Activated naive CD8-positive, alpha-beta T cell treated with anti-CD3 and anti-CD28 coated beads for 36 hours (primary cell): ENCODE measurements around the gene USP16. TPM values are rescaled to one million over a fixed set of nuclear protein-coding genes. Genes with fewer than 3 reads are reported as not detected.
"Not testable (repeated sequence)": the region's sequence is repeated elsewhere in the genome, so short reads cannot be mapped to it uniquely, and the experiment has no call there.

Experiments
- DNase-seq: peaks from one replicate; pipeline ENCODE4 v3.0.0; 2021
- H3K27ac Mint-ChIP-seq: one replicate; pipeline ENCODE4 v1.8.0; 2022; ENCODE audit warnings: mild to moderate bottlenecking, moderate library complexity, mixed read lengths
- H3K27me3 Mint-ChIP-seq: one replicate; pipeline ENCODE4 v1.8.0; 2022; ENCODE audit warnings: mild to moderate bottlenecking, mixed read lengths
- H3K36me3 Mint-ChIP-seq: one replicate; pipeline ENCODE4 v1.8.0; 2021; ENCODE audit warnings: mild to moderate bottlenecking, mixed read lengths
- H3K4me1 Mint-ChIP-seq: one replicate; pipeline ENCODE4 v1.8.0; 2021; ENCODE audit warnings: mixed read lengths
- H3K4me3 Mint-ChIP-seq: one replicate; pipeline ENCODE4 v1.8.0; 2022; ENCODE audit warnings: mild to moderate bottlenecking, moderate library complexity, mixed read lengths
- H3K9me3 Mint-ChIP-seq: one replicate; pipeline ENCODE4 v1.8.0; 2022; ENCODE audit warnings: mixed read lengths
- total RNA-seq, 2 experiments: library from RNA; stranded (reverse); gene quantifications; one replicate each; pipeline ENCODE4 v1.2.3, GENCODE V29; 2021

The USP16 gene
- total RNA-seq, 2 experiments from 2014 or later, result 59.0 to 61.6 TPM

- Mint-ChIP-seq H3K36me3 (peaks cover 50% of the 10 kb centered on the region), H3K4me3 (no peak overlapping the region), H3K27ac (peak overlapping the region; percentile 13), H3K9me3 (no peaks in the 10 kb centered on the region), H3K4me1 (peaks cover 29% of the 10 kb centered on the region), H3K27me3 (no peaks in the 10 kb centered on the region)
- DNase-seq, result no peak
Observed at GRCh38 chr21:29064850-29065481, 40.5 kb downstream of the USP16 start.

DNA sequence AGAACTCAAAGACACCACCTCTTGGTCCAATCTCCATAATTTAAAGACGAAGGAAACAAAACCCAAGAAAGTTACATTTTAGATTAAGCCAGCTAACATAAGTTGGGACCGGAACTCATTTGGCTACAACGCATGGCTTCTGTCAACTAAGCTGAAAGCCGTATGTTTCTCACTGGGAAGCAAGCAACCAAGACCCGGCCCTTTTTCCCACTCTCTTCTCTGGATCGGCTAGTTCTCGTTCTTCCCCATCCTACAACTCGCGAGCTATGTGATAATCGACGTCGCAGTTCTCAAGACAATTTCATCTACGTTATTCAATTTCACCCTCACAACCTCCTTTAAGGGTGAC is 48.4 kb downstream of the USP16 start:
- Mint-ChIP-seq H3K27ac (peak overlapping the region; percentile 99), H3K4me1 (peaks cover 40% of the 10 kb centered on the region), H3K9me3 (peaks cover 3% of the 10 kb centered on the region), H3K4me3 (peak overlapping the region; percentile 99), H3K36me3 (peaks cover 28% of the 10 kb centered on the region), H3K27me3 (no peaks in the 10 kb centered on the region)
- DNase-seq, result no peak

DNA sequence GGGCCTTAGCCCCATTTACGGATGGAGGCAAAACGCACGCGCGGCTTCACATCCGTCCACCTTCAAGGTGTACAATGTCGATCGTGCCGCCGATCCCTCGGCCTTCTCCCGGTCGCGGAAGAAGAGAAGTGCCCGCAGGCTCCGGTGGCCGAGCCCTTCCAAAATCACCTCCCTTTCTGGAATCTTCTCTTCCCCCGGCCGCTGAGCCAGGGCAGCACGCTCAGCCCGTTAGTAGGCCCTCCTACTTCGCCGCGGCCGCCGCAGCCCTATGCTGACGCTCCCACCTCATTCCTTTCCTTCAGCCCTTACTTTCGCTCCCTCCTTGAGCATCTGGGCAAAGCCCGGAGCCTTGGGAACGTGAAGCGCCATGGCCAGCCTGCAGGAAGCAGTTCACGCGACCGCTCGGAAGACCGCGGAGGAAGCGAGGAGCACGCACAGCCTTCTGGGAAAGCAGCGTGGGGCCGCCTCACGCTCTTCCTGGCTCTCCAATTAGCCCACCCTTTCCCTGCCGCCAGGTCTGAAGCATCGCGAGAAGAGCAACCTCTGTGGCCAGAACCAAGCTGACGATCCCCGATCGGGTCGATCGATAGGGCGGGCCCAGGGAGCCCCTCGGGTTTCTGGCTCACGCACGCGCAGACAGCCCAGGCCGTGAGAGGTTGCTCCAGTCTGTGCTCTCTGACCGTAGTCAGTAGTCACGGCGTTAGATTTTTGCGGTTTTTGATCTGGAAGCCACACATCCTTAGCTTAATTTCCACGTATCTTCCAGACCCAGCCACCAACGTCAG is 48.9 kb downstream of the USP16 start, which contains the start of gene CCT8:
CCT8 (minus strand) TSS at position 427 of the 785 bp plus-strand sequence; CDS start at position 369, 58 bp downstream.
- H3K36me3 Mint-ChIP-seq, result peaks cover 27% of the 10 kb centered on the region
- H3K27me3 Mint-ChIP-seq, result no peaks in the 10 kb centered on the region
- H3K27ac Mint-ChIP-seq, result peak within 1 kb of the TSS; percentile 99
- peaks cover 3% of the 10 kb centered on the region for H3K9me3 Mint-ChIP-seq
- peak; percentile 99 for DNase-seq
- peaks cover 43% of the 10 kb centered on the region for H3K4me1 Mint-ChIP-seq
- H3K4me3 Mint-ChIP-seq, result peak within 1 kb of the TSS; percentile 99

- peak overlapping the region; percentile 99 for H3K4me3 Mint-ChIP-seq
- peaks cover 32% of the 10 kb centered on the region for H3K36me3 Mint-ChIP-seq
- peak overlapping the region; percentile 99 for H3K27ac Mint-ChIP-seq
- H3K9me3 Mint-ChIP-seq, result peaks cover 3% of the 10 kb centered on the region
- peaks cover 49% of the 10 kb centered on the region for H3K4me1 Mint-ChIP-seq
- DNase-seq, result no peak
- no peaks in the 10 kb centered on the region for H3K27me3 Mint-ChIP-seq
Observed at GRCh38 chr21:29074007-29074376, 49.5 kb downstream of the USP16 start.

- peaks cover 32% of the 10 kb centered on the region for H3K36me3 Mint-ChIP-seq
- peak overlapping the region; percentile 78 for H3K27ac Mint-ChIP-seq
- peaks cover 54% of the 10 kb centered on the region for H3K4me1 Mint-ChIP-seq
- no peak for DNase-seq
- no peak overlapping the region for H3K4me3 Mint-ChIP-seq
- peaks cover 3% of the 10 kb centered on the region for H3K9me3 Mint-ChIP-seq
- H3K27me3 Mint-ChIP-seq, result no peaks in the 10 kb centered on the region
Observed at GRCh38 chr21:29074783-29075182, 50.3 kb downstream of the USP16 start.

GRCh38 chr21:29075706-29076466 is 51.4 kb downstream of the USP16 start:
- Mint-ChIP-seq H3K4me1 (peaks cover 59% of the 10 kb centered on the region), H3K27me3 (no peaks in the 10 kb centered on the region), H3K9me3 (peaks cover 3% of the 10 kb centered on the region), H3K4me3 (peak overlapping the region; percentile 90), H3K27ac (peak overlapping the region; percentile 95), H3K36me3 (peaks cover 36% of the 10 kb centered on the region)
- DNase-seq, result no peak

DNA sequence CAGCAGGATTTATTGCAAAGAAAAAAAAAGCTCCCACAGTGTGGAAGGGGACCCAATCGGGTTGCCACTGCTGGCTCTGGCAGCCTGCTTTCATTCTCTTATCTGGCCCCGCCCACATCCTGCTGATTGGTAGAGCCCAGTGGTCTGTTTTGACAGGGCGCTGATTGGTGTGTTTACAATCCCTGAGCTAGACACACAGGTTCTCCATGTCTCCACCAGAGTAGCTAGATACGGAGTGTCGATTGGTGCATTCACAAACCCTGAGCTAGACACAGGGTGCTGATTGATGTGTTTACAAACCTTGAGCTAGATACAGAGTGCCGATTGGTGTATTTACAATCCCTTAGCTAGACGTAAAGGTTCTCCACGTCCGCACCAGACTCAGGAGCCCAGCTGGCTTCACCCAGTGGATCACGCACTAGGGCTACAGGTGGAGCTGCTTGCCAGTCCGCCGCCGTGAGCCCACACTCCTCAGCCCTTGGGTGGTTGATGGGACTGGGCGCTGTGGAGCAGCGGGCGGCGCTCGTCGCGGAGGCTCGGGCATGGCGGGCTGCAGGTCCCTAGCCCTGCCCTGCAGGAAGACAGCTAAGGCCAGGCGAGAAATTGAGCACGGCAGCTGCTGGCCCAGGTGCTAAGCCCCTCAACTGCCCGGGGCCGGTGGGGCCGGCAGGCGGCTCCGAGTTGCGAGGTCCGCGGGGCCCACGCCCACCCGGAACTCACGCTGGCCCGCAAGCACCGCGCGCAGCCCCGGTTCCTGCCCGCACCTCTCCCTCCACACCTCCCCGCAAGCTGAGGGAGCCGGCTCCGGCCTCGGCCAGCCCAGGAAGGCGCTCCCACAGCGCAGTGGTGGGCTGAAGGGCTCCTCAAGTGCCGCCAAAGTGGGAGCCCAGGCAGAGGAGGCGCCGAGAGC is 52.5 kb downstream of the USP16 start:
- not testable (repeated sequence) for H3K9me3 Mint-ChIP-seq, H3K27me3 Mint-ChIP-seq
- H3K4me3 Mint-ChIP-seq, result peak overlapping the region; percentile 90
- peak overlapping the region; percentile 96 for H3K27ac Mint-ChIP-seq
- H3K36me3 Mint-ChIP-seq, result peaks cover 29% of the 10 kb centered on the region
- DNase-seq, result peak; percentile 83
- H3K4me1 Mint-ChIP-seq, result peaks cover 54% of the 10 kb centered on the region

- Mint-ChIP-seq H3K9me3 (peaks cover 3% of the 10 kb centered on the region), H3K4me3 (peak overlapping the region; percentile 90), H3K36me3 (peaks cover 22% of the 10 kb centered on the region), H3K27me3 (no peaks in the 10 kb centered on the region), H3K4me1 (peaks cover 54% of the 10 kb centered on the region), H3K27ac (peak overlapping the region; percentile 96)
- peak; percentile 37 for DNase-seq
Observed at GRCh38 chr21:29077651-29078090, 53.2 kb downstream of the USP16 start.

DNA sequence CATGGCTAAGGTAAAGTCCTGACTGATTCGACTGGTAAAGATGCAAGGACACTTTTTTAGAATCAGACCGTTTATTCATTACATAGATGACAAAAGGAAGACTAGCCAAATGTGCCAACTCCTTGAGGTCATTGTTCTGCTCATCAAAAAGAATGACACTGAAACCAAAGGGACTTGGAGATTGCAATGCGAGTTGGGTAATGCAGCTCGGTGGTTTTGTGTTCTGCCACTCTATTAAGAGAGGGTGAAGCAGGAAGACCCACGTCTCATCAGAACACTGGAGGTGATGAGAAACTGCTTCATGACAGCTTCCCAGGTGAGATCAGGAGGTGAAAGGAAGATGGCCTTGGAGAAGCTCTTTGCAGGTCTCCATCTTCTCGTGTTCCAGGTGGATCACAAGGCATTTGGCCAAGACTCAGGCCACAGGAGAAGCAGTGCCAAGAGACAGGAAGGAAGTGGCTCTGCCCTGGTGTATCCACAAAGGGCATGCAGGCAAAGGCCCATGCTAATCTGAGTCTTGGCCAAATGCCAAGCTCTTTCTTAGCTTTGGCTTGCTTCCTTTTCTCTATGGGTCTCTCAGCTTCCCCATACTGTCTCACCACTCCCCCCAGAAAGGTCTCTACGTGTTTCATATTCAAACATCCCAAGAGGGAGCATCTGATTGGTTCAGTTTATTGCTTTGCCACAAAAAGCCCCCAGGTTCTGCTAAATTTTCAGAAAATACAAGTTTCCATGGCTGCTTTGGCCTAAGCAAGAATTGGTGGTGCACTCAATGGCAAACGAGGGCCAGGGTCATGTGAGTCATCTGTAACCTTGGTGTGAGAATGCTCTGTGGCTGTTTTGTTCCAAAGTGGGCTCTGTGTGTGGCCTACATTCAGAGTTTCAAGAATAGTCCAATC is 54.6 kb downstream of the USP16 start:
- H3K9me3 Mint-ChIP-seq, result peaks cover 3% of the 10 kb centered on the region
- H3K4me3 Mint-ChIP-seq, result peak overlapping the region; percentile 90
- H3K27ac Mint-ChIP-seq, result peak overlapping the region; percentile 96
- H3K36me3 Mint-ChIP-seq, result peaks cover 14% of the 10 kb centered on the region
- peak; percentile 71 for DNase-seq
- no peaks in the 10 kb centered on the region for H3K27me3 Mint-ChIP-seq
- peaks cover 59% of the 10 kb centered on the region for H3K4me1 Mint-ChIP-seq

GRCh38 chr21:29080454-29080941 is 56.0 kb downstream of the USP16 start:
- peak overlapping the region; percentile 90 for H3K4me3 Mint-ChIP-seq
- peaks cover 54% of the 10 kb centered on the region for H3K4me1 Mint-ChIP-seq
- no peaks in the 10 kb centered on the region for H3K27me3 Mint-ChIP-seq
- peaks cover 3% of the 10 kb centered on the region for H3K9me3 Mint-ChIP-seq
- DNase-seq, result no peak
- peaks cover 14% of the 10 kb centered on the region for H3K36me3 Mint-ChIP-seq
- H3K27ac Mint-ChIP-seq, result peak overlapping the region; percentile 96

DNA sequence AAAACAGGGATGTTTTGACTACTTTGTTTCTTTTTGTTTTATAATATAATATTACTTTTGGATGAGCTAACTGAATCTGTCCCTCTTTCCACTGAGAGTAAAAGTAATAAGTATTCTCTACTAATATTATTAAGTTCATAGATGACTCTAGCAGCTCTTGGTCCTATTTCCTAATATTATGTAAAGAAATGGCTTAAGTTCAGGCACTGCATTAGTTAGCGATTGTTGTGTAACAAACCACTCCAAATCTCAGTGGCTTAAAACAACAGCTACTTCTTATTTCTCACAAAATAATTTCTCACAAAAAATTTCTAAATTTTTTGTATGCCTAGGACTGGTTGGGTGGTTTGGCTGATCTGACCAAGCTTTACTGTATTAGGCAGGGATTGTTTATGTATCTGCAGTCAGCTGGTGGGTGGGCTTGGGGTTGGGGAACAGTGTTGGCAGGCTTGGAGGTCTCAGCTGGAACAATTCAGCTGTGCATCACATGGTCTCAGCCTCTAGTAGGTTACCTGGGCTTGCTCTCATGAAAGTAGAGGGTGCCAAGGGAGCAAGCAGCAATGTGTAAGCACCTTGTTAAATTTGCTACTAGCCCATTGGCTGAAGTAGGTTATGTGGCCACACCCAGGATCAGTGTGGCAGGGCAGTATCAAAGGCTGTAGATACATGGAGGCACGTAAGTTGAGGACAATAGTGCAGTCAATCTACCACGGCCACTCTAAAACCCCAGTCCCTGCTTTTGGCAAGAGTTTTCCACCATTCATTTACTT is 57.8 kb downstream of the USP16 start:
- no peak overlapping the region for H3K4me3 Mint-ChIP-seq
- H3K9me3 Mint-ChIP-seq, result no peaks in the 10 kb centered on the region
- peaks cover 15% of the 10 kb centered on the region for H3K36me3 Mint-ChIP-seq
- no peaks in the 10 kb centered on the region for H3K27me3 Mint-ChIP-seq
- peaks cover 42% of the 10 kb centered on the region for H3K4me1 Mint-ChIP-seq
- no peak for DNase-seq
- no peak overlapping the region for H3K27ac Mint-ChIP-seq

DNA sequence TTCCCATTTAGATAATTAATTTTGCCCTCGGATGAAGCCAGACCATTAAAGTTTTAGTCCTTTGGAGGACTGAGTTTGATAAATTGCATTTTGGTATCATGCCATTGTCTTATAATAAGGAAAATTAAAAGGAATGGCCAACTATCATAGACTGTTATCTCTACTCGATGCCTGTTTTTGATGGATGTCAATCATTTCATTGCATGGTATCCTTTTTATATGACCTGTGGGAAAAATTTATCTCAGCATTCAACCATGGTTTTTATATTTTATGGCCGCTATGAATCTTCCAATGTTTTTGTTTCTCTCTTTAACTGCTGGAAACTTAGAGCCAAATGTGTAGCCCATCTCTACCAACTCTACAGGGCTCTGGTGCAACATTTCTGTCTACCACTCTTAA is 58.8 kb downstream of the USP16 start:
- Mint-ChIP-seq H3K27ac (no peak overlapping the region), H3K27me3 (no peaks in the 10 kb centered on the region), H3K4me1 (peaks cover 36% of the 10 kb centered on the region), H3K4me3 (no peak overlapping the region), H3K36me3 (peaks cover 15% of the 10 kb centered on the region), H3K9me3 (no peaks in the 10 kb centered on the region)
- no peak for DNase-seq

GRCh38 chr21:29084372-29084771 is 59.9 kb downstream of the USP16 start:
- no peaks in the 10 kb centered on the region for H3K9me3 Mint-ChIP-seq
- H3K27me3 Mint-ChIP-seq, result no peaks in the 10 kb centered on the region
- H3K4me1 Mint-ChIP-seq, result peaks cover 25% of the 10 kb centered on the region

More at GRCh38 chr21:29084372-29084771, 59.9 kb downstream of the USP16 start:
- peaks cover 9% of the 10 kb centered on the region for H3K36me3 Mint-ChIP-seq
- H3K27ac Mint-ChIP-seq, result no peak overlapping the region
- no peak overlapping the region for H3K4me3 Mint-ChIP-seq
- no peak for DNase-seq
